B cell (primary cell): ENCODE measurements around the gene ENOX1. TPM values are rescaled to one million over a fixed set of nuclear protein-coding genes. Genes with fewer than 3 reads are reported as not detected.

ENCODE experiments used
- ATAC-seq: fragments of 200-7000 bp; cut with Tn5 transposase; one replicate; pipeline ENCODE4 v1.10.0; 2021; ENCODE audit warnings: low read depth, mild to moderate bottlenecking, moderate number of reproducible peaks, moderate library complexity
- CTCF ChIA-PET: fragments of 350-600 bp; sonication (Branson Sonifier 250); formaldehyde crosslinking; loops from one replicate; lab custom pipeline; 2021; ENCODE audit warnings: antibody characterized with exemption, inconsistent platforms; lab: Charles Lee
- POLR2A ChIA-PET: fragments of 350-600 bp; sonication (Branson Sonifier 250); formaldehyde crosslinking; loops from one replicate; lab custom pipeline; 2021; ENCODE audit warnings: antibody characterized with exemption; lab: Charles Lee
- DNase-seq: peaks from one replicate; pipeline ENCODE4 v3.0.0; 2013
- H2AFZ ChIP-seq: 2 replicates; pipeline ENCODE4 v1.6.1; 2012; ENCODE audit warnings: mild to moderate bottlenecking, low read depth, low read length; ENCODE audit not compliant: insufficient read depth, poor library complexity, severe bottlenecking
- H3K27ac ChIP-seq, 2 donors: 1 replicate in 1 of 2; 2 replicates in 1 of 2; pipeline ENCODE4 v1.5.1; 2012 to 2013; ENCODE audit warnings: low read length in 2 of 2, mild to moderate bottlenecking in 2 of 2, moderate library complexity in 1 of 2
- H3K27me3 ChIP-seq, 4 experiments: fragments of 200-600 bp in 1 of 4; sonication (generic) in 1 of 4; replicated peaks in 1 of 4; 1 replicate in 2 of 4; 2 replicates in 2 of 4; pipeline versions ENCODE4 v1.6.1 to v1.7.0; 2013 to 2016; ENCODE audit warnings: low read length in 3 of 4, mild to moderate bottlenecking in 2 of 4, mixed read lengths in 1 of 4, moderate library complexity in 1 of 4; ENCODE audit not compliant: insufficient read depth in 4 of 4, control insufficient read depth in 3 of 4; ENCODE audit errors: control extremely low read depth in 1 of 4
- H3K36me3 ChIP-seq, 2 experiments: replicated peaks in 1 of 2; 1 replicate in 1 of 2; 2 replicates in 1 of 2; pipeline versions ENCODE4 v1.6.1 to v1.7.1; 2013; ENCODE audit warnings: low read length in 1 of 2; ENCODE audit not compliant: insufficient read depth in 2 of 2, control insufficient read depth in 1 of 2; ENCODE audit errors: control extremely low read depth in 1 of 2, extremely low read depth in 1 of 2
- H3K4me1 ChIP-seq, 2 donors: fragments of 200-600 bp in 1 of 2; sonication (generic) in 1 of 2; 1 replicate in 1 of 2; 2 replicates in 1 of 2; pipeline versions ENCODE4 v1.5.1 to v1.6.1; 2013 to 2017; ENCODE audit warnings: low read length in 2 of 2; ENCODE audit not compliant: control insufficient read depth in 2 of 2, insufficient read depth in 2 of 2
- H3K4me2 ChIP-seq: replicated peaks from 2 replicates; pipeline ENCODE3; 2012; ENCODE audit warnings: mild to moderate bottlenecking, low read depth, low read length; ENCODE audit not compliant: poor library complexity, severe bottlenecking
- H3K4me3 ChIP-seq, 5 experiments: fragments of 200-600 bp in 1 of 5; sonication (generic) in 1 of 5; 1 replicate in 3 of 5; 2 replicates in 2 of 5; pipeline versions ENCODE4 v1.5.1 to v1.7.0; 2011 to 2016; ENCODE audit warnings: low read length in 4 of 5, mild to moderate bottlenecking in 4 of 5, low read depth in 2 of 5, control low read depth in 1 of 5, moderate library complexity in 1 of 5; ENCODE audit not compliant: insufficient read depth in 1 of 5; ENCODE audit errors: control extremely low read depth in 1 of 5, extremely low read depth in 1 of 5
- H3K79me2 ChIP-seq: fragments of 200-600 bp; sonication (generic); one replicate; pipeline ENCODE4 v1.6.0; 2016; ENCODE audit warnings: low read length; ENCODE audit not compliant: control insufficient read depth, insufficient read depth
- H3K9ac ChIP-seq: fragments of 200-600 bp; sonication (generic); 2 replicates; pipeline ENCODE4 v1.6.1; 2017; ENCODE audit warnings: mild to moderate bottlenecking, low read length, moderate library complexity
- H3K9me3 ChIP-seq, 3 donors: one replicate each; pipeline versions ENCODE4 v1.6.1 to v1.7.1; 2013; ENCODE audit warnings: low read length in 2 of 3; ENCODE audit not compliant: control insufficient read depth in 2 of 3, insufficient read depth in 1 of 3; ENCODE audit errors: control extremely low read depth in 1 of 3
- H4K20me1 ChIP-seq: 2 replicates; pipeline ENCODE4 v1.6.0; 2012; ENCODE audit warnings: mild to moderate bottlenecking, low read length; ENCODE audit not compliant: insufficient read depth, control insufficient read depth, poor library complexity, severe bottlenecking
- H3K27ac Mint-ChIP-seq: one replicate; pipeline ENCODE4 v1.8.0; 2021; ENCODE audit warnings: mixed read lengths
- H3K27me3 Mint-ChIP-seq: one replicate; pipeline ENCODE4 v1.8.0; 2021; ENCODE audit warnings: mixed read lengths
- H3K4me1 Mint-ChIP-seq: one replicate; pipeline ENCODE4 v1.8.0; 2021; ENCODE audit warnings: mixed read lengths
- H3K4me3 Mint-ChIP-seq: one replicate; pipeline ENCODE4 v1.8.0; 2021; ENCODE audit warnings: mixed read lengths
- H3K9me3 Mint-ChIP-seq: one replicate; pipeline ENCODE4 v1.8.0; 2022; ENCODE audit warnings: mixed read lengths; ENCODE audit not compliant: insufficient read depth
- CTCF ChIP-seq: fragments of 200-600 bp; IDR thresholded peaks from one replicate; pipeline ENCODE4 v1.8.0; 2022; ENCODE audit warnings: antibody characterized with exemption, mild to moderate bottlenecking
- EZH2 ChIP-seq: IDR thresholded peaks from 2 replicates; pipeline ENCODE4 v1.6.1; 2012; ENCODE audit warnings: borderline replicate concordance, low read depth, mild to moderate bottlenecking, moderate library complexity, low read length; ENCODE audit not compliant: insufficient read depth, poor library complexity, severe bottlenecking
- WGBS: methylation state at CpG from one replicate; pipeline ENCODE4 v1.1.5; 2013; ENCODE audit warnings: missing lambda C conversion rate; ENCODE audit not compliant: insufficient coverage; 5-methylcytosine and 5-hydroxymethylcytosine counted together
- intact Hi-C: fragments of 100-400 bp; cut with micrococcal nuclease; formaldehyde crosslinking; loops from one replicate; pipeline ENCODE4 v1.10.0; 2022
- polyA plus RNA-seq: library from polyadenylated mRNA; depleted of rRNA; stranded (reverse); fragments of >200 nt; gene quantifications from 2 replicates; pipeline ENCODE4 v1.2.3, GENCODE V29; 2012
- total RNA-seq, 2 donors: library from RNA; stranded (reverse); fragments of 120-200 nt in 1 of 2; gene quantifications; 1 replicate in 1 of 2; 2 replicates in 1 of 2; pipeline versions ENCODE4 v1.2.3 to v1.2.4, GENCODE V29; 2013 to 2022

The ENOX1 gene
- total and polyA plus RNA-seq, 2 donors (not counting 1 experiment from before 2014, with no cell fraction given), result not detected

- intact Hi-C loops, result no loop called here
- no peaks in the 10 kb centered on the region for H3K4me1 Mint-ChIP-seq
- no peaks in the 10 kb centered on the region for H3K79me2 ChIP-seq
- H3K27ac Mint-ChIP-seq, result no peak overlapping the region
- H3K27me3 ChIP-seq, result no peaks in the 10 kb centered on the region
- no peak overlapping the region for H3K4me3 ChIP-seq
- CTCF ChIA-PET, result interaction anchor here (0.6 kb wide), 1 partner anchor 288 kb away, joined by 4 read pairs; no protein-coding TSS in a partner anchor
- POLR2A ChIA-PET, result interaction anchor here (0.6 kb wide), 1 partner anchor 1688 kb away, joined by 5 read pairs; the partner anchor contains the start of gene GPALPP1
- H3K4me3 Mint-ChIP-seq, result no peak overlapping the region
- H3K4me1 ChIP-seq, result no peaks in the 10 kb centered on the region
- H3K4me2 ChIP-seq, result no peak overlapping the region
- H3K36me3 ChIP-seq, result no peaks in the 10 kb centered on the region
- H4K20me1 ChIP-seq, result no peaks in the 10 kb centered on the region
- no peak for TF ChIP-seq CTCF
- TF ChIP-seq EZH2, result no peak
- H3K9ac ChIP-seq, result no peak overlapping the region
- no peak overlapping the region for H3K27ac ChIP-seq
- ATAC-seq (no peak), DNase-seq (no peak)
- H3K9me3 Mint-ChIP-seq, result no peaks in the 10 kb centered on the region
- no CpG with 5 or more reads among the region's 3 CpGs for WGBS
- H3K27me3 Mint-ChIP-seq, result peaks cover 33% of the 10 kb centered on the region
- H2AFZ ChIP-seq, result no peak overlapping the region
- H3K9me3 ChIP-seq, result no peaks in the 10 kb centered on the region
These were observed 485.3 kb downstream of the ENOX1 start for GRCh38 chr13:43301346-43301969.

- ChIA-PET CTCF (no interaction called here), POLR2A (no interaction called here)
- no peaks in the 10 kb centered on the region for H3K9me3 Mint-ChIP-seq
- Histone ChIP-seq H3K9ac (no peak overlapping the region), H3K36me3 (no peaks in the 10 kb centered on the region), H2AFZ (no peak overlapping the region), H3K79me2 (no peaks in the 10 kb centered on the region), H3K4me3 (no peak overlapping the region), H3K4me2 (no peak overlapping the region), H3K4me1 (no peaks in the 10 kb centered on the region), H3K27ac (no peak overlapping the region), H3K9me3 (no peaks in the 10 kb centered on the region), H3K27me3 (no peaks in the 10 kb centered on the region), H4K20me1 (no peaks in the 10 kb centered on the region)
- 100% methylated on average over 1 of the region's 4 CpGs for WGBS
- no peak for ATAC-seq
- TF ChIP-seq EZH2 (no peak), CTCF (no peak)
- H3K27me3 Mint-ChIP-seq, result peaks cover 32% of the 10 kb centered on the region
- no peak overlapping the region for H3K27ac Mint-ChIP-seq
- no peak for DNase-seq
- no peaks in the 10 kb centered on the region for H3K4me1 Mint-ChIP-seq
- intact Hi-C loops, result no loop called here
- H3K4me3 Mint-ChIP-seq, result no peak overlapping the region
These were observed 485.9 kb downstream of the ENOX1 start for GRCh38 chr13:43300865-43301264.
